Activated naive CD4-positive, alpha-beta T cell treated with anti-CD3 and anti-CD28 coated beads for 36 hours (primary cell): Measurements from ENCODE around the gene COL6A5. TPM values are rescaled to one million over a fixed set of nuclear protein-coding genes. Genes with fewer than 3 reads are reported as not detected.

Source experiments
- CTCF ChIA-PET: fragments of 350-600 bp; sonication (Branson Sonifier 250); formaldehyde crosslinking; loops from one replicate; lab custom pipeline; 2021; ENCODE audit warnings: antibody characterized with exemption; lab: Charles Lee
- DNase-seq: peaks from one replicate; pipeline ENCODE4 v3.0.0-alpha.2; 2020
- H3K27ac Mint-ChIP-seq: one replicate; pipeline ENCODE4 v1.8.0; 2021; ENCODE audit warnings: mild to moderate bottlenecking, mixed read lengths
- H3K27me3 Mint-ChIP-seq: one replicate; pipeline ENCODE4 v1.8.0; 2021; ENCODE audit warnings: low read depth, mixed read lengths
- H3K36me3 Mint-ChIP-seq: one replicate; pipeline ENCODE4 v1.8.0; 2021; ENCODE audit warnings: low read depth, mixed read lengths
- H3K4me1 Mint-ChIP-seq: one replicate; pipeline ENCODE4 v1.8.0; 2021; ENCODE audit warnings: low read depth, mixed read lengths
- H3K4me3 Mint-ChIP-seq: one replicate; pipeline ENCODE4 v1.8.0; 2021; ENCODE audit warnings: mild to moderate bottlenecking, moderate library complexity, mixed read lengths
- H3K9me3 Mint-ChIP-seq: one replicate; pipeline ENCODE4 v1.8.0; 2021; ENCODE audit warnings: mixed read lengths
- intact Hi-C: fragments of 100-400 bp; cut with micrococcal nuclease; formaldehyde crosslinking; loops from one replicate; pipeline ENCODE4 v1.15.1; 2023
- total RNA-seq, 2 experiments: library from RNA; stranded (reverse); gene quantifications; one replicate each; pipeline ENCODE4 v1.2.3, GENCODE V29; 2021

Gene COL6A5
- total RNA-seq, 2 experiments from 2014 or later: not detected

- Mint-ChIP-seq H3K4me1 (peaks cover 3% of the 10 kb centered on the region), H3K27me3 (peaks cover 34% of the 10 kb centered on the region)
These were observed 169.2 kb downstream of the COL6A5 start for GRCh38 chr3:130514681-130515080.

GRCh38 chr3:130515755-130516154, 170.3 kb downstream of the COL6A5 start:
- Mint-ChIP-seq H3K36me3 (no peaks in the 10 kb centered on the region), H3K4me3 (no peak overlapping the region), H3K27me3 (peaks cover 34% of the 10 kb centered on the region), H3K4me1 (peaks cover 3% of the 10 kb centered on the region), H3K9me3 (no peaks in the 10 kb centered on the region), H3K27ac (no peak overlapping the region)
- intact Hi-C loops: no loop called here
- CTCF ChIA-PET: no interaction called here
- no peak for DNase-seq

More at GRCh38 chr3:130514681-130515080, 169.2 kb downstream of the COL6A5 start:
- CTCF ChIA-PET: interaction anchor here (0.6 kb wide), 1 partner anchor 233 kb away, joined by 3 read pairs; no protein-coding TSS in a partner anchor
- Mint-ChIP-seq H3K27ac (no peak overlapping the region), H3K4me3 (no peak overlapping the region), H3K36me3 (no peaks in the 10 kb centered on the region), H3K9me3 (no peaks in the 10 kb centered on the region)
- no peak for DNase-seq
- intact Hi-C loops: no loop called here

- Mint-ChIP-seq H3K9me3 (no peaks in the 10 kb centered on the region), H3K27me3 (peaks cover 30% of the 10 kb centered on the region), H3K4me1 (peaks cover 3% of the 10 kb centered on the region), H3K36me3 (no peaks in the 10 kb centered on the region), H3K4me3 (no peak within 1 kb of the TSS), H3K27ac (no peak within 1 kb of the TSS)
- no peak for DNase-seq
- intact Hi-C loops: no loop called here
- CTCF ChIA-PET: no interaction called here
These were observed 171.4 kb downstream of the COL6A5 start, which contains the start of gene COL6A6 for GRCh38 chr3:130516645-130517512. Gene COL6A6 (plus strand): TSS chr3:130517177. CDS start chr3:130560365, 43,188 bp downstream.

- H3K9me3 Mint-ChIP-seq: no peaks in the 10 kb centered on the region
- no peak overlapping the region for H3K27ac Mint-ChIP-seq
- CTCF ChIA-PET: no interaction called here
- H3K27me3 Mint-ChIP-seq: peaks cover 29% of the 10 kb centered on the region
- H3K4me1 Mint-ChIP-seq: peaks cover 3% of the 10 kb centered on the region
- no peak overlapping the region for H3K4me3 Mint-ChIP-seq
- intact Hi-C loops: no loop called here
- H3K36me3 Mint-ChIP-seq: no peaks in the 10 kb centered on the region
- no peak for DNase-seq
These were observed 172.1 kb downstream of the COL6A5 start for GRCh38 chr3:130517602-130518001.

GRCh38 chr3:130519754-130520153, 174.3 kb downstream of the COL6A5 start:
- Mint-ChIP-seq H3K4me1 (peaks cover 3% of the 10 kb centered on the region), H3K27ac (no peak overlapping the region), H3K9me3 (no peaks in the 10 kb centered on the region), H3K36me3 (no peaks in the 10 kb centered on the region), H3K4me3 (no peak overlapping the region), H3K27me3 (peaks cover 33% of the 10 kb centered on the region)
- CTCF ChIA-PET: no interaction called here
- DNase-seq: no peak
- intact Hi-C loops: no loop called here

- Mint-ChIP-seq H3K4me1 (peaks cover 2% of the 10 kb centered on the region), H3K4me3 (no peak overlapping the region), H3K36me3 (no peaks in the 10 kb centered on the region)
These were observed 176.9 kb downstream of the COL6A5 start for GRCh38 chr3:130522399-130522798.

GRCh38 chr3:130527426-130527825, 182.0 kb downstream of the COL6A5 start:
- Mint-ChIP-seq H3K4me3 (no peak overlapping the region), H3K27ac (no peak overlapping the region), H3K36me3 (no peaks in the 10 kb centered on the region), H3K9me3 (no peaks in the 10 kb centered on the region), H3K27me3 (peaks cover 10% of the 10 kb centered on the region), H3K4me1 (peaks cover 10% of the 10 kb centered on the region)
- CTCF ChIA-PET: interaction anchor here (0.8 kb wide), 1 partner anchor 251 kb away, joined by 4 read pairs; no protein-coding TSS in a partner anchor
- no peak for DNase-seq
- intact Hi-C loops: no loop called here

More at GRCh38 chr3:130522399-130522798, 176.9 kb downstream of the COL6A5 start:
- Mint-ChIP-seq H3K27me3 (peaks cover 19% of the 10 kb centered on the region), H3K27ac (no peak overlapping the region), H3K9me3 (no peaks in the 10 kb centered on the region)
- CTCF ChIA-PET: no interaction called here
- no peak for DNase-seq
- intact Hi-C loops: no loop called here

GRCh38 chr3:130528120-130528519, 182.6 kb downstream of the COL6A5 start:
- CTCF ChIA-PET: no interaction called here
- intact Hi-C loops: no loop called here
- H3K27me3 Mint-ChIP-seq: peaks cover 4% of the 10 kb centered on the region
- no peak for DNase-seq
- H3K9me3 Mint-ChIP-seq: no peaks in the 10 kb centered on the region
- H3K36me3 Mint-ChIP-seq: no peaks in the 10 kb centered on the region
- H3K4me3 Mint-ChIP-seq: no peak overlapping the region
- no peak overlapping the region for H3K27ac Mint-ChIP-seq
- H3K4me1 Mint-ChIP-seq: peaks cover 10% of the 10 kb centered on the region

GRCh38 chr3:130529486-130530215, 184.2 kb downstream of the COL6A5 start:
- Mint-ChIP-seq H3K4me1 (peaks cover 10% of the 10 kb centered on the region), H3K4me3 (no peak overlapping the region), H3K27ac (no peak overlapping the region), H3K36me3 (no peaks in the 10 kb centered on the region), H3K27me3 (no peaks in the 10 kb centered on the region), H3K9me3 (no peaks in the 10 kb centered on the region)
- intact Hi-C loops: no loop called here
- DNase-seq: no peak
- CTCF ChIA-PET: no interaction called here

GRCh38 chr3:130533247-130533646, 187.8 kb downstream of the COL6A5 start:
- Mint-ChIP-seq H3K9me3 (no peaks in the 10 kb centered on the region), H3K36me3 (no peaks in the 10 kb centered on the region), H3K27me3 (peaks cover 6% of the 10 kb centered on the region), H3K4me3 (no peak overlapping the region), H3K27ac (no peak overlapping the region), H3K4me1 (peaks cover 10% of the 10 kb centered on the region)
- CTCF ChIA-PET: no interaction called here
- DNase-seq: no peak
- intact Hi-C loops: no loop called here
